ENCODE data around the gene TARBP2. TPM values are rescaled to one million over a fixed set of nuclear protein-coding genes. Genes with fewer than 3 reads are reported as not detected.

Gene TARBP2
- total RNA-seq, 1 donor from 2014 or later: 41.2 TPM

- intact Hi-C loops (cut with micrococcal nuclease): no loop called here
Observed at GRCh38 chr12:53493610-53494391, 7.3 kb upstream of the TARBP2 start.

GRCh38 chr12:53495903-53496751, 5.0 kb upstream of the TARBP2 start:
- intact Hi-C loops (cut with micrococcal nuclease): no loop called here

- intact Hi-C loops (cut with micrococcal nuclease): no loop called here
Observed at GRCh38 chr12:53496752-53497032, 4.4 kb upstream of the TARBP2 start.

- intact Hi-C loops (cut with micrococcal nuclease): no loop called here
Observed at GRCh38 chr12:53497461-53497860, 3.6 kb upstream of the TARBP2 start.

- intact Hi-C loops (cut with micrococcal nuclease): no loop called here
Observed at GRCh38 chr12:53498235-53498630, 2.9 kb upstream of the TARBP2 start.

- intact Hi-C loops (cut with micrococcal nuclease): loop anchor here (1.0 to 2.0 kb wide), 7 partner anchors 9 to 493 kb away; partner anchors contain the start of genes AAAS, ATF7, EIF4B and PCBP2
Observed at GRCh38 chr12:53499266-53500141, 1.6 kb upstream of the TARBP2 start, which contains the start of gene MAP3K12. Gene MAP3K12 (minus strand): TSS chr12:53499458. CDS start chr12:53487391, 12,067 bp downstream.

GRCh38 chr12:53500142-53500775, 824 bp upstream of the TARBP2 start:
- intact Hi-C loops (cut with micrococcal nuclease): loop anchor here (1.0 to 2.0 kb wide), 7 partner anchors 8 to 493 kb away; partner anchors contain the start of genes AAAS, ATF7, EIF4B and PCBP2

GRCh38 chr12:53501615-53502181, 615 bp downstream of the TARBP2 start:
- intact Hi-C loops (cut with micrococcal nuclease): loop anchor here (1.0 to 2.0 kb wide), 6 partner anchors 121 to 495 kb away; partner anchors contain the start of genes AAAS, ATF7, CALCOCO1 and EIF4B

GRCh38 chr12:53502331-53502730, 1.2 kb downstream of the TARBP2 start:
- intact Hi-C loops (cut with micrococcal nuclease): no loop called here

GRCh38 chr12:53502983-53503728, 2.1 kb downstream of the TARBP2 start:
- intact Hi-C loops (cut with micrococcal nuclease): no loop called here

GRCh38 chr12:53504004-53504920, 3.2 kb downstream of the TARBP2 start:
- intact Hi-C loops (cut with micrococcal nuclease): no loop called here

- intact Hi-C loops (cut with micrococcal nuclease): no loop called here
Observed at GRCh38 chr12:53505086-53505485, 4.0 kb downstream of the TARBP2 start.

GRCh38 chr12:53505555-53506449, 4.7 kb downstream of the TARBP2 start:
- intact Hi-C loops (cut with micrococcal nuclease): no loop called here

- intact Hi-C loops (cut with micrococcal nuclease): no loop called here
Observed at GRCh38 chr12:53506450-53506785, 5.3 kb downstream of the TARBP2 start.

- intact Hi-C loops (cut with micrococcal nuclease): no loop called here
Observed at GRCh38 chr12:53506881-53507602, 6.0 kb downstream of the TARBP2 start, which contains the start of gene NPFF. Gene NPFF (minus strand): TSS chr12:53507484. CDS start chr12:53507474, 10 bp downstream.

- intact Hi-C loops (cut with micrococcal nuclease): no loop called here
Observed at GRCh38 chr12:53507603-53507885, 6.5 kb downstream of the TARBP2 start.
